HEK293 (cell line): ENCODE data around the gene SPRR2G.

Experiments
- CTCF ChIA-PET: fragments of 350-600 bp; formaldehyde crosslinking; extraction: SDS; loops from one replicate; lab custom pipeline; 2021; ENCODE audit warnings: antibody characterized with exemption; lab: Yijun Ruan, JAX
- POLR2A ChIA-PET: fragments of 300-600 bp; formaldehyde crosslinking; extraction: SDS; loops from one replicate; lab custom pipeline; 2020; ENCODE audit warnings: antibody characterized with exemption, inconsistent platforms; lab: Yijun Ruan, JAX
- H3K27ac ChIP-seq: fragments of 200-500 bp; sonication (Bioruptor generic); 2 replicates; pipeline ENCODE4 v1.5.1; 2014; ENCODE audit warnings: low read depth, low read length, control low read depth, inconsistent platforms; ENCODE audit errors: extremely low read depth
- H3K36me3 ChIP-seq, 2 experiments: fragments of 200-500 bp in 1 of 2; sonication (Bioruptor generic) in 1 of 2; 1 replicate in 1 of 2; 2 replicates in 1 of 2; pipeline ENCODE4 v1.5.1; 2014 to 2017; ENCODE audit warnings: inconsistent platforms in 2 of 2, low read length in 2 of 2; ENCODE audit not compliant: control insufficient read depth in 2 of 2, insufficient read depth in 1 of 2
- H3K4me1 ChIP-seq: fragments of 200-500 bp; sonication (Bioruptor generic); 2 replicates; pipeline ENCODE4 v1.5.1; 2014; ENCODE audit warnings: mild to moderate bottlenecking, low read length, inconsistent platforms; ENCODE audit not compliant: control insufficient read depth, insufficient read depth
- H3K4me3 ChIP-seq: 2 replicates; pipeline ENCODE4 v1.5.1; 2011; ENCODE audit warnings: low read depth, mild to moderate bottlenecking, control low read depth, low read length, moderate library complexity
- H3K9me3 ChIP-seq: fragments of 200-500 bp; sonication (Bioruptor generic); 2 replicates; pipeline ENCODE4 v1.5.1; 2014; ENCODE audit warnings: low read depth, low read length, inconsistent platforms; ENCODE audit not compliant: control insufficient read depth, insufficient read depth
- BCL11B ChIP-seq: fragments of 450-650 bp; formaldehyde crosslinking; IDR thresholded peaks from 2 replicates; pipeline ENCODE4 v1.5.1; 2016; ENCODE audit warnings: low read depth, missing biosample characterization, missing genetic modification characterization
- INSM2 ChIP-seq: fragments of 450-650 bp; formaldehyde crosslinking; IDR thresholded peaks from 2 replicates; pipeline ENCODE4 v1.5.1; 2016; ENCODE audit warnings: missing biosample characterization, missing genetic modification characterization
- KLF16 ChIP-seq: fragments of 450-650 bp; formaldehyde crosslinking; IDR thresholded peaks from 2 replicates; pipeline ENCODE4 v1.5.1; 2017; ENCODE audit warnings: missing biosample characterization, missing genetic modification characterization
- PATZ1 ChIP-seq: fragments of 450-650 bp; formaldehyde crosslinking; IDR thresholded peaks from 2 replicates; pipeline ENCODE4 v1.5.1; 2016; ENCODE audit warnings: missing biosample characterization, missing genetic modification characterization
- PRDM4 ChIP-seq: fragments of 450-650 bp; formaldehyde crosslinking; IDR thresholded peaks from 2 replicates; pipeline ENCODE4 v1.5.1; 2017; ENCODE audit warnings: missing biosample characterization, missing genetic modification characterization
- REST ChIP-seq: fragments of 450-650 bp; formaldehyde crosslinking; IDR thresholded peaks from 2 replicates; pipeline ENCODE4 v1.5.1; 2016; ENCODE audit warnings: missing biosample characterization, missing genetic modification characterization
- ZBTB8A ChIP-seq: fragments of 450-650 bp; formaldehyde crosslinking; IDR thresholded peaks from 2 replicates; pipeline ENCODE4 v1.5.1; 2016; ENCODE audit warnings: missing biosample characterization, missing genetic modification characterization
- ZNF16 ChIP-seq: fragments of 450-650 bp; formaldehyde crosslinking; IDR thresholded peaks from 2 replicates; pipeline ENCODE4 v1.5.1; 2016; ENCODE audit warnings: low read depth, missing biosample characterization, missing genetic modification characterization
- ZNF184 ChIP-seq: fragments of 450-650 bp; IDR thresholded peaks from 2 replicates; pipeline ENCODE4 v1.5.1; 2018; ENCODE audit warnings: missing biosample characterization, mild to moderate bottlenecking, missing genetic modification characterization
- ZNF19 ChIP-seq: fragments of 450-650 bp; formaldehyde crosslinking; IDR thresholded peaks from 2 replicates; pipeline ENCODE4; 2016; ENCODE audit warnings: missing biosample characterization, missing genetic modification characterization, low read depth
- ZNF23 ChIP-seq: fragments of 450-650 bp; formaldehyde crosslinking; IDR thresholded peaks from 2 replicates; pipeline ENCODE4 v1.5.1; 2016; ENCODE audit warnings: missing biosample characterization, missing genetic modification characterization, borderline replicate concordance
- ZNF350 ChIP-seq: fragments of 450-650 bp; formaldehyde crosslinking; IDR thresholded peaks from 2 replicates; pipeline ENCODE4 v1.5.0; 2017; ENCODE audit warnings: missing biosample characterization, mild to moderate bottlenecking, missing genetic modification characterization
- ZNF394 ChIP-seq: fragments of 450-650 bp; formaldehyde crosslinking; IDR thresholded peaks from 2 replicates; pipeline ENCODE4 v1.5.1; 2016; ENCODE audit warnings: missing biosample characterization, missing genetic modification characterization, mild to moderate bottlenecking, moderate library complexity, borderline replicate concordance
- ZNF580 ChIP-seq: fragments of 450-650 bp; formaldehyde crosslinking; IDR thresholded peaks from 2 replicates; pipeline ENCODE4 v1.5.1; 2016; ENCODE audit warnings: missing biosample characterization, missing genetic modification characterization
- ZNF791 ChIP-seq: fragments of 450-650 bp; formaldehyde crosslinking; IDR thresholded peaks from 2 replicates; pipeline ENCODE4 v1.5.1; 2016; ENCODE audit warnings: missing biosample characterization, missing genetic modification characterization
- ZSCAN18 ChIP-seq: fragments of 450-650 bp; formaldehyde crosslinking; IDR thresholded peaks from 2 replicates; pipeline ENCODE4 v1.5.1; 2016; ENCODE audit warnings: missing biosample characterization, missing genetic modification characterization
- TF ChIP-seq, protein P1 (sequence below): fragments of 450-650 bp; formaldehyde crosslinking; IDR thresholded peaks from 2 replicates; pipeline ENCODE4 v1.5.1; 2016; ENCODE audit warnings: missing biosample characterization, missing genetic modification characterization
- TF ChIP-seq, protein P2 (sequence below): fragments of 450-650 bp; formaldehyde crosslinking; IDR thresholded peaks from 2 replicates; pipeline ENCODE4 v1.5.1; 2016; ENCODE audit warnings: missing biosample characterization, missing genetic modification characterization

The SPRR2G gene

DNA sequence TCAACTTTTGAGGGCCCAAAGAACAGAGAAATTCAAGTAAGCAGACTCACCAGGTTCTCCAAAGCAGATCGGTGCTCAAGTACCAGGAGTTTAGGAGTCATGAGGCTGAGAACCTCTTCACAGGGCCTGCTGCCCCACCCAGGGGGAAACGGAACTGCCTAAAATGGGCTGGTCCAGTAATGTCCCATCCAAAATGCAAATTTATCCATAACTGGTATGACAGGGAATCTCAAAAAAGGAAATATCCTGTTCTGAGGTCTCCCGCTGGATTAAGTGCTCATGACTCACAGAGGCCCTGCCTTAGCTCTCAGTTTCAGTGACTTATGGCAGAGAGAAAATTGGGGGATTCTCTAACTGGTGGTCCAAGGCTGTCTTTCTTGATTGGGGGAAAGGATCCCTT, 9.3 kb downstream of the SPRR2G start:
- no peak for TF ChIP-seq KLF16 (tag by site-specific recombination)
- no peak for TF ChIP-seq ZNF184 (tag by site-specific recombination)
- TF ChIP-seq, protein P1, sequence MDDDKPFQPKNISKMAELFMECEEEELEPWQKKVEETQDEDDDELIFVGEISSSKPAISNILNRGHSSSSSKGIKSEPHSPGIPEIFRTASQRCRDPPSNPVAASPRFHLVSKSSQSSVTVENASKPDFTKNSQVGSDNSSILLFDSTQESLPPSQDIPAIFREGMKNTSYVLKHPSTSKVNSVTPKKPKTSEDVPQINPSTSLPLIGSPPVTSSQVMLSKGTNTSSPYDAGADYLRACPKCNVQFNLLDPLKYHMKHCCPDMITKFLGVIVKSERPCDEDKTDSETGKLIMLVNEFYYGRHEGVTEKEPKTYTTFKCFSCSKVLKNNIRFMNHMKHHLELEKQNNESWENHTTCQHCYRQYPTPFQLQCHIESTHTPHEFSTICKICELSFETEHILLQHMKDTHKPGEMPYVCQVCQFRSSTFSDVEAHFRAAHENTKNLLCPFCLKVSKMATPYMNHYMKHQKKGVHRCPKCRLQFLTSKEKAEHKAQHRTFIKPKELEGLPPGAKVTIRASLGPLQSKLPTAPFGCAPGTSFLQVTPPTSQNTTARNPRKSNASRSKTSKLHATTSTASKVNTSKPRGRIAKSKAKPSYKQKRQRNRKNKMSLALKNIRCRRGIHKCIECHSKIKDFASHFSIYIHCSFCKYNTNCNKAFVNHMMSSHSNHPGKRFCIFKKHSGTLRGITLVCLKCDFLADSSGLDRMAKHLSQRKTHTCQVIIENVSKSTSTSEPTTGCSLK (tag by site-specific recombination) = no peak
- TF ChIP-seq ZNF19 (tag by site-specific recombination) = no peak
- no peak for TF ChIP-seq ZNF350 (tag by site-specific recombination)
- no peak for TF ChIP-seq REST (tag by site-specific recombination)
- no peak for TF ChIP-seq PRDM4 (tag by site-specific recombination)
- no peak for TF ChIP-seq ZNF580
- no peak for TF ChIP-seq ZSCAN18 (tag by site-specific recombination)
- TF ChIP-seq ZNF791 (tag by site-specific recombination) = no peak
- TF ChIP-seq BCL11B = no peak
- TF ChIP-seq ZNF23 (tag by site-specific recombination) = no peak
- TF ChIP-seq ZNF16 = no peak
- no peak for TF ChIP-seq ZNF394
- no peak for TF ChIP-seq PATZ1
- TF ChIP-seq, protein P2, sequence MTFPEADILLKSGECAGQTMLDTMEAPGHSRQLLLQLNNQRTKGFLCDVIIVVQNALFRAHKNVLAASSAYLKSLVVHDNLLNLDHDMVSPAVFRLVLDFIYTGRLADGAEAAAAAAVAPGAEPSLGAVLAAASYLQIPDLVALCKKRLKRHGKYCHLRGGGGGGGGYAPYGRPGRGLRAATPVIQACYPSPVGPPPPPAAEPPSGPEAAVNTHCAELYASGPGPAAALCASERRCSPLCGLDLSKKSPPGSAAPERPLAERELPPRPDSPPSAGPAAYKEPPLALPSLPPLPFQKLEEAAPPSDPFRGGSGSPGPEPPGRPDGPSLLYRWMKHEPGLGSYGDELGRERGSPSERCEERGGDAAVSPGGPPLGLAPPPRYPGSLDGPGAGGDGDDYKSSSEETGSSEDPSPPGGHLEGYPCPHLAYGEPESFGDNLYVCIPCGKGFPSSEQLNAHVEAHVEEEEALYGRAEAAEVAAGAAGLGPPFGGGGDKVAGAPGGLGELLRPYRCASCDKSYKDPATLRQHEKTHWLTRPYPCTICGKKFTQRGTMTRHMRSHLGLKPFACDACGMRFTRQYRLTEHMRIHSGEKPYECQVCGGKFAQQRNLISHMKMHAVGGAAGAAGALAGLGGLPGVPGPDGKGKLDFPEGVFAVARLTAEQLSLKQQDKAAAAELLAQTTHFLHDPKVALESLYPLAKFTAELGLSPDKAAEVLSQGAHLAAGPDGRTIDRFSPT (tag by site-specific recombination) = no peak
- TF ChIP-seq ZBTB8A (tag by site-specific recombination) = no peak
- no peak for TF ChIP-seq INSM2 (tag by site-specific recombination)
- Histone ChIP-seq H3K4me1 (no peaks in the 10 kb centered on the region), H3K27ac (no peak overlapping the region), H3K9me3 (no peaks in the 10 kb centered on the region), H3K4me3 (no peak overlapping the region), H3K36me3 (no peaks in the 10 kb centered on the region)
- CTCF ChIA-PET = no interaction called here
- POLR2A ChIA-PET = no interaction called here
